MCF 10A (cell line): Measurements from ENCODE around the gene CPNE4. TPM values are rescaled to one million over a fixed set of nuclear protein-coding genes. Genes with fewer than 3 reads are reported as not detected.

Experiments
- BruUV-seq: library from RNA; stranded (reverse); fragments of 400-500 nt; replicated peaks from 2 replicates; lab custom pipeline; 2021; lab: Mats Ljungman, UMichigan
- CTCF ChIA-PET: fragments of 300-600 bp; sonication (Branson Sonifier 250); formaldehyde crosslinking; extraction: SDS; loops from one replicate; lab custom pipeline; 2021; ENCODE audit warnings: antibody characterized with exemption, inconsistent platforms; lab: Yijun Ruan, JAX
- POLR2A ChIA-PET: fragments of 300-600, 350-650 bp; sonication (Branson Sonifier 250); formaldehyde crosslinking; extraction: SDS; loops from one replicate; lab custom pipeline; 2020; ENCODE audit warnings: antibody characterized with exemption, inconsistent platforms; lab: Yijun Ruan, JAX
- DNase-seq: peaks from one replicate; pipeline ENCODE4 v3.0.0-alpha.2; 2018; ENCODE audit not compliant: unreplicated experiment
- H3K27ac Mint-ChIP-seq: one replicate; pipeline ENCODE4 v1.8.0; 2022; ENCODE audit warnings: mild to moderate bottlenecking, low read depth, mixed read lengths; ENCODE audit not compliant: unreplicated experiment
- H3K27me3 Mint-ChIP-seq: one replicate; pipeline ENCODE4 v1.8.0; 2022; ENCODE audit warnings: mixed read lengths; ENCODE audit not compliant: insufficient read depth, unreplicated experiment
- H3K36me3 Mint-ChIP-seq: one replicate; pipeline ENCODE4 v1.8.0; 2022; ENCODE audit warnings: mild to moderate bottlenecking, moderate library complexity, mixed read lengths; ENCODE audit not compliant: insufficient read depth, unreplicated experiment
- H3K4me1 Mint-ChIP-seq: one replicate; pipeline ENCODE4 v1.8.0; 2022; ENCODE audit warnings: mixed read lengths; ENCODE audit not compliant: insufficient read depth, unreplicated experiment
- H3K4me3 Mint-ChIP-seq: one replicate; pipeline ENCODE4 v1.8.0; 2022; ENCODE audit warnings: mild to moderate bottlenecking, moderate library complexity, mixed read lengths; ENCODE audit not compliant: unreplicated experiment
- H3K9me3 Mint-ChIP-seq: one replicate; pipeline ENCODE4 v1.8.0; 2022; ENCODE audit warnings: mixed read lengths; ENCODE audit not compliant: unreplicated experiment
- CTCF ChIP-seq: fragments of 200-600 bp; IDR thresholded peaks from one replicate; pipeline ENCODE4 v1.8.0; 2022; ENCODE audit warnings: antibody characterized with exemption, mild to moderate bottlenecking; ENCODE audit not compliant: unreplicated experiment
- intact Hi-C: fragments of 100-400 bp; cut with micrococcal nuclease; formaldehyde crosslinking; loops from 2 replicates; pipeline ENCODE4 v1.14.1; 2022
- total RNA-seq: library from RNA; stranded (reverse); gene quantifications from 2 replicates; pipeline ENCODE4 v1.2.3, GENCODE V29; 2022

The CPNE4 gene
- total RNA-seq, 1 experiment from 2014 or later = not detected

DNA sequence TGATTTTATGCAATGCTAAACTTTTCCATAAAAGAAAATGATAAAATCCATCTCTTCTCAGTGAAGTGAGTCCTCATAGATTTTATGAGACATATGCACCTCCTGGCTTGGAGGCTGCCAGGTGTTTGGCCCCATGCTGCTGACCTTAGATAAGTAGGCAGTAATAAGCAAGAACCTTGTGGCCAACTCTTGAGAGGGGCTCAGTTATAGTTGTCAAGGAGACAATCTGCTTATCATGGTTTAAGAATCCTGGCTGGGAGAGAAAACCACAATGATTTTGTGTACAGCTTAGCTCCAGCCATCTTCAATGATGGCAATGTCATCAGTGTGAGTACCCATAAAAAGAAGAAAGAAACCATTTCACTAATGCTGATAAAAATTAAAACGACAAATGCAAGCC, 252.1 kb downstream of the CPNE4 start:
- intact Hi-C loops = no loop called here
- BruUV-seq = no TSS peak
- CTCF ChIA-PET = interaction anchor here (4.0 kb wide), 1 partner anchor 12 kb away, joined by 28 read pairs; no protein-coding TSS in a partner anchor
- POLR2A ChIA-PET = no interaction called here
- DNase-seq = no peak
- Mint-ChIP-seq H3K27me3 (no peaks in the 10 kb centered on the region), H3K4me3 (no peak overlapping the region), H3K27ac (no peak overlapping the region), H3K9me3 (peaks cover 6% of the 10 kb centered on the region), H3K4me1 (no peaks in the 10 kb centered on the region), H3K36me3 (no peaks in the 10 kb centered on the region)
- TF ChIP-seq CTCF = no peak

GRCh38 chr3:131778526-131778925, 256.3 kb downstream of the CPNE4 start:
- no peaks in the 10 kb centered on the region for H3K9me3 Mint-ChIP-seq
- no peaks in the 10 kb centered on the region for H3K4me1 Mint-ChIP-seq

DNA sequence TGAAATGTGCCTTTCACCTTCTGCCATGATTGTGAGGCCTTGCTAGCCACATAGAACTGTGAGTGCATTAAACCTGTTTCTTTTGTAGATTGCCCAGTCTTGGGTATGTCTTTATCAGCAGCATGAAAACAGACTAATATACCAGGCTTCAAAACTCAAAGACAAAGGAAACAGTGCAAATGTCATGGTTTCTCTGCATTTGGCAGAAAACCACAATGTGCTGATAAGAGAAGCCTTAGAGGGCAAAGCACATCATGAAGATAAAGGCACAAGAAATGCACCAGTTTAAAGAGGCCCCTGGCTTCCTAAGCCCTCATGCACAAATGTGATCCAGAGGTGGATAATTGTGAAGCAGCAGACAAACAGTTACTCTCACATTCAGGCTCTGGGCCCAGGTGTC, 259.2 kb downstream of the CPNE4 start:
- Mint-ChIP-seq H3K27ac (no peak overlapping the region), H3K36me3 (no peaks in the 10 kb centered on the region), H3K4me3 (no peak overlapping the region), H3K27me3 (no peaks in the 10 kb centered on the region), H3K4me1 (no peaks in the 10 kb centered on the region), H3K9me3 (no peaks in the 10 kb centered on the region)
- DNase-seq = no peak
- TF ChIP-seq CTCF = no peak
- intact Hi-C loops = no loop called here
- CTCF ChIA-PET = no interaction called here
- BruUV-seq = no TSS peak
- POLR2A ChIA-PET = no interaction called here

More at GRCh38 chr3:131778526-131778925, 256.3 kb downstream of the CPNE4 start:
- H3K4me3 Mint-ChIP-seq = no peak overlapping the region
- no peak for TF ChIP-seq CTCF
- CTCF ChIA-PET = no interaction called here
- intact Hi-C loops = no loop called here
- BruUV-seq = no TSS peak
- no peak for DNase-seq
- POLR2A ChIA-PET = no interaction called here
- H3K27me3 Mint-ChIP-seq = no peaks in the 10 kb centered on the region
- no peak overlapping the region for H3K27ac Mint-ChIP-seq
- no peaks in the 10 kb centered on the region for H3K36me3 Mint-ChIP-seq

- intact Hi-C loops = no loop called here
- Mint-ChIP-seq H3K27ac (no peak overlapping the region), H3K9me3 (no peaks in the 10 kb centered on the region), H3K27me3 (no peaks in the 10 kb centered on the region), H3K4me3 (no peak overlapping the region), H3K36me3 (no peaks in the 10 kb centered on the region), H3K4me1 (no peaks in the 10 kb centered on the region)
- no peak for DNase-seq
- no TSS peak for BruUV-seq
- no peak for TF ChIP-seq CTCF
- CTCF ChIA-PET = interaction anchor here (0.7 kb wide), 1 partner anchor 23 kb away, joined by 3 read pairs; no protein-coding TSS in a partner anchor
- POLR2A ChIA-PET = no interaction called here
Measured at GRCh38 chr3:131772269-131773026, 262.4 kb downstream of the CPNE4 start.
